ENCODE results near the gene PTPRD.

GRCh38 chr9:10251490-10251889 lies 361.3 kb downstream of the PTPRD start:
- no peak for TF ChIP-seq CTCF (conservative IDR thresholded peaks at IDR 0.05 in 1 of 2, IDR thresholded peaks at IDR 0.05 in 1 of 2; ENCODE audit: low read depth in 1 of 2, low read length in 2 of 2)
- no peak for TF ChIP-seq EZH2 (IDR thresholded peaks at IDR 0.05; ENCODE audit: low read length, missing control alignments)

All from fibroblast of lung (primary cell).